SU-DHL-6 (cell line): ENCODE results near the gene THAP5.

Source experiments
- H2AFZ ChIP-seq: fragments of 200-600 bp; sonication (generic); 2 replicates; pipeline ENCODE4 v1.6.1; 2014; ENCODE audit warnings: low read depth, mild to moderate bottlenecking, moderate library complexity, mixed read lengths, antibody characterized with exemption, low read length; ENCODE audit not compliant: severe bottlenecking
- H3F3A ChIP-seq: fragments of 200-600 bp; shearing (Covaris generic); 2 replicates; pipeline ENCODE4 v1.6.0; 2016; ENCODE audit warnings: antibody characterized with exemption, mild to moderate bottlenecking; ENCODE audit not compliant: insufficient read depth
- H3K27ac ChIP-seq: fragments of 200-600 bp; sonication (generic); 2 replicates; pipeline ENCODE4 v1.5.1; 2016; ENCODE audit warnings: low read depth, mild to moderate bottlenecking, low read length, moderate library complexity, mixed read lengths
- H3K27me3 ChIP-seq: fragments of 200-600 bp; sonication (generic), shearing (Covaris generic); 2 replicates; pipeline ENCODE4 v1.6.0; 2014; ENCODE audit warnings: mild to moderate bottlenecking, low read length
- H3K36me3 ChIP-seq: fragments of 200-600 bp; sonication (generic); 2 replicates; pipeline ENCODE4 v1.6.1; 2014; ENCODE audit warnings: mild to moderate bottlenecking, low read length, mixed read lengths
- H3K4me2 ChIP-seq: fragments of 300-600, 200-600 bp; shearing (Covaris generic), sonication (generic); 2 replicates; pipeline ENCODE4 v1.6.0; 2014; ENCODE audit warnings: low read length, low read depth, mild to moderate bottlenecking; ENCODE audit not compliant: poor library complexity, severe bottlenecking
- H3K4me3 ChIP-seq: fragments of 200-600 bp; sonication (generic); 2 replicates; pipeline ENCODE4 v1.5.1; 2014; ENCODE audit warnings: antibody characterized with exemption, low read length, mild to moderate bottlenecking, mixed read lengths; ENCODE audit not compliant: insufficient read depth, poor library complexity, severe bottlenecking
- H3K79me2 ChIP-seq: fragments of 200-600 bp; sonication (generic); 2 replicates; pipeline ENCODE4 v1.6.1; 2014; ENCODE audit warnings: mild to moderate bottlenecking, low read length, moderate library complexity; ENCODE audit not compliant: insufficient read depth
- H3K9ac ChIP-seq: fragments of 200-600 bp; sonication (generic); 2 replicates; pipeline ENCODE4 v1.7.0; 2014; ENCODE audit warnings: mild to moderate bottlenecking, low read length
- H3K9me2 ChIP-seq: fragments of 200-600 bp; sonication (generic); replicated peaks from 2 replicates; pipeline ENCODE4 v1.6.1; 2014; ENCODE audit warnings: low read length; ENCODE audit not compliant: insufficient read depth
- H3K9me3 ChIP-seq: fragments of 200-600 bp; sonication (generic); 2 replicates; pipeline ENCODE4 v1.6.1; 2014; ENCODE audit warnings: low read length, mixed read lengths; ENCODE audit not compliant: insufficient read depth
- H4K20me1 ChIP-seq: fragments of 200-600 bp; sonication (generic); 2 replicates; pipeline ENCODE4 v1.6.1; 2014; ENCODE audit warnings: low read depth, mild to moderate bottlenecking, antibody characterized with exemption, low read length, moderate library complexity, mixed read lengths
- EZH2phosphoT487 ChIP-seq: fragments of 200-600 bp; sonication (generic), shearing (Covaris generic); conservative IDR thresholded peaks from 2 replicates; pipeline ENCODE4 v1.6.1; 2018; ENCODE audit warnings: mild to moderate bottlenecking, antibody characterized with exemption, low read length, moderate library complexity, mixed read lengths
- TF ChIP-seq, protein P1 (sequence below): fragments of 200-600 bp; sonication (generic); IDR thresholded peaks from one replicate; pipeline ENCODE4 v1.5.1; 2017; ENCODE audit warnings: antibody characterized with exemption, mild to moderate bottlenecking, low read length, moderate library complexity; ENCODE audit not compliant: insufficient read depth, poor library complexity, severe bottlenecking

Gene THAP5

DNA sequence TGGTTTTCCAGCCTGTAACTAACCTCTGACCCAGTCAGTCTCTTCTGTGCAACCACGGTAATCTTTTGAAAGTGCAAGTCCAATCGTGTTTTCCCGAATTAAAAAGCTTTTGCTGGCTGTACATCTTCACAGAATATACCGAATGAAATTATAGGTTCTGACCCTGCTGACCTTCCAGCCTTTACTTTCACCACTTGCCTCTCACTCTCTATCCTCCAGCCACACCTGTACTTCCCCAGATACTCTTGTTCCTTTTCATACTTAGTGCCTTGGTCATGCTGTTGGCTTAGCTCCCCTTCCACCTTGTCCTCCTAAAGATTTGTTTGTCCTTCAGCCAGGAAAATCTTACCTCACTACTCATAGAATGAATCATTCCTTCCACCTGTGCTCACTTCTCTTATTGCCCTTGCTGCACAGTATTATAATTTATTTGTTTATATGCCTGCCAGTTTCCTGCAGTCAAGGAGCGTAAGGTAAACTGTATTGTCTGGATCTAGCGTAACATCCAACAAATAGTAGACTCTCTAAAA lies 41.3 kb downstream of the THAP5 start:
- H3K36me3 ChIP-seq = no peaks in the 10 kb centered on the region
- no peak for TF ChIP-seq EZH2phosphoT487
- TF ChIP-seq, protein P1, sequence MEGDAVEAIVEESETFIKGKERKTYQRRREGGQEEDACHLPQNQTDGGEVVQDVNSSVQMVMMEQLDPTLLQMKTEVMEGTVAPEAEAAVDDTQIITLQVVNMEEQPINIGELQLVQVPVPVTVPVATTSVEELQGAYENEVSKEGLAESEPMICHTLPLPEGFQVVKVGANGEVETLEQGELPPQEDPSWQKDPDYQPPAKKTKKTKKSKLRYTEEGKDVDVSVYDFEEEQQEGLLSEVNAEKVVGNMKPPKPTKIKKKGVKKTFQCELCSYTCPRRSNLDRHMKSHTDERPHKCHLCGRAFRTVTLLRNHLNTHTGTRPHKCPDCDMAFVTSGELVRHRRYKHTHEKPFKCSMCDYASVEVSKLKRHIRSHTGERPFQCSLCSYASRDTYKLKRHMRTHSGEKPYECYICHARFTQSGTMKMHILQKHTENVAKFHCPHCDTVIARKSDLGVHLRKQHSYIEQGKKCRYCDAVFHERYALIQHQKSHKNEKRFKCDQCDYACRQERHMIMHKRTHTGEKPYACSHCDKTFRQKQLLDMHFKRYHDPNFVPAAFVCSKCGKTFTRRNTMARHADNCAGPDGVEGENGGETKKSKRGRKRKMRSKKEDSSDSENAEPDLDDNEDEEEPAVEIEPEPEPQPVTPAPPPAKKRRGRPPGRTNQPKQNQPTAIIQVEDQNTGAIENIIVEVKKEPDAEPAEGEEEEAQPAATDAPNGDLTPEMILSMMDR = no peak
- no peak overlapping the region for H3K4me3 ChIP-seq
- peaks cover 24% of the 10 kb centered on the region for H3K79me2 ChIP-seq
- no peaks in the 10 kb centered on the region for H3K9me3 ChIP-seq
- no peak overlapping the region for H3K27ac ChIP-seq
- H3K4me2 ChIP-seq = no peak overlapping the region
- no peaks in the 10 kb centered on the region for H3K9me2 ChIP-seq
- H2AFZ ChIP-seq = no peak overlapping the region
- H3F3A ChIP-seq = peaks cover 16% of the 10 kb centered on the region; the same call in 1 of the 2 replicates
- H3K27me3 ChIP-seq = no peaks in the 10 kb centered on the region
- no peak overlapping the region for H3K9ac ChIP-seq
- H4K20me1 ChIP-seq = no peaks in the 10 kb centered on the region

GRCh38 chr7:108526768-108527017 lies 42.8 kb downstream of the THAP5 start:
- H3K27me3 ChIP-seq = no peaks in the 10 kb centered on the region
- peak overlapping the region; percentile 64 for H3K4me3 ChIP-seq
- TF ChIP-seq, protein P1 = no peak
- TF ChIP-seq EZH2phosphoT487 = no peak
- no peaks in the 10 kb centered on the region for H4K20me1 ChIP-seq
- H3K4me2 ChIP-seq = peak overlapping the region; percentile 79
- H3K79me2 ChIP-seq = peaks cover 38% of the 10 kb centered on the region
- peak overlapping the region; percentile 77 for H3K9ac ChIP-seq
- peaks cover 16% of the 10 kb centered on the region; the same call in 1 of the 2 replicates for H3F3A ChIP-seq
- H3K9me3 ChIP-seq = no peaks in the 10 kb centered on the region
- H2AFZ ChIP-seq = peak overlapping the region; percentile 53
- H3K36me3 ChIP-seq = no peaks in the 10 kb centered on the region
- H3K27ac ChIP-seq = peak overlapping the region; percentile 79
- H3K9me2 ChIP-seq = no peaks in the 10 kb centered on the region

GRCh38 chr7:108525985-108526767 lies 43.3 kb downstream of the THAP5 start, which contains the start of gene PNPLA8:
PNPLA8 (minus strand) TSS chr7:108526135; CDS start chr7:108515491, 10,644 bp downstream.
- Histone ChIP-seq H3F3A (peaks cover 16% of the 10 kb centered on the region; the same call in 1 of the 2 replicates), H3K4me3 (peak within 1 kb of the TSS; percentile 78), H3K27me3 (no peaks in the 10 kb centered on the region), H3K79me2 (peaks cover 43% of the 10 kb centered on the region), H3K9ac (peak within 1 kb of the TSS; percentile 77), H3K36me3 (no peaks in the 10 kb centered on the region), H2AFZ (peak within 1 kb of the TSS; percentile 53), H4K20me1 (no peaks in the 10 kb centered on the region), H3K9me2 (no peaks in the 10 kb centered on the region), H3K4me2 (peak within 1 kb of the TSS; percentile 79), H3K9me3 (no peaks in the 10 kb centered on the region), H3K27ac (peak within 1 kb of the TSS; percentile 79)
- TF ChIP-seq, protein P1 = no peak
- TF ChIP-seq EZH2phosphoT487 = no peak
